ENCODE results near the gene ARHGEF17.

ARHGEF17 gene

DNA sequence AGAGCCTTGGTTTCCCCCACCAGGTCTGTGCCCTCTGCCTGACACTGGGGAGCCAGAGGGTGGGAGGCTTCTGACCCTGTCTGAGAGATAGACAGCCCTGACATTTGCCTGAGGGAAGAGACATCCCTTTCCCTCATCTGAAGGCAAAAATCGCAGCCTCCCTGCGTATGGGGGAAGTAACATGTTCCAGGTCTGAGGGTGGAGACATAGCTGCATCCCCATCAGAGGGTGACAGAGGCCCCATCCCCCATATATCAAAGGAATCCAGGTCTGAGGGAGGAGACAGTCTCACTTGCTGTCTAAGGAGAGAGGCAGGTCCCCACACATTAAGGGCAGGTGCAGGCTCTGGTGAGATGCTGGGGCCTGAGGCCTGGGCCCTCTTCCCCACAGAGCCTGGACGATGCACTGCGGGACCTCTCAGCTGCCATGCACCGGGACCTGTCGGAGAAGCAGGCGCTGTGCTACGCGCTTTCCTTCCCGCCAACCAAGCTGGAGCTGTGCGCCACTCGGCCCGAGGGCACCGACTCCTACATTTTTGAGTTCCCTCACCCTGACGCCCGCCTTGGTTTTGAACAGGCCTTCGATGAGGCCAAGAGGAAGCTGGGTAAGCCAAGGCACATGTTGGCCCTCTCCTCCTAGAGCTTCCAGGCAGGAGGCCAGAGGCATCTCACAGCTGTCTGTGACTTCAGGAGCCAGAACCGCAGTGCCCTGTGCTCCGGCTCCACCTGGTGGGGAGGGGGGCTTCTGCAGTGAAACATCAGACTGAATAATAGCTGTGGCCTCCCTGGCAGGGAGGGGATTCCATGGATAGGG lies 52.1 kb downstream of the ARHGEF17 start:
- no peak for DNase-seq

DNA sequence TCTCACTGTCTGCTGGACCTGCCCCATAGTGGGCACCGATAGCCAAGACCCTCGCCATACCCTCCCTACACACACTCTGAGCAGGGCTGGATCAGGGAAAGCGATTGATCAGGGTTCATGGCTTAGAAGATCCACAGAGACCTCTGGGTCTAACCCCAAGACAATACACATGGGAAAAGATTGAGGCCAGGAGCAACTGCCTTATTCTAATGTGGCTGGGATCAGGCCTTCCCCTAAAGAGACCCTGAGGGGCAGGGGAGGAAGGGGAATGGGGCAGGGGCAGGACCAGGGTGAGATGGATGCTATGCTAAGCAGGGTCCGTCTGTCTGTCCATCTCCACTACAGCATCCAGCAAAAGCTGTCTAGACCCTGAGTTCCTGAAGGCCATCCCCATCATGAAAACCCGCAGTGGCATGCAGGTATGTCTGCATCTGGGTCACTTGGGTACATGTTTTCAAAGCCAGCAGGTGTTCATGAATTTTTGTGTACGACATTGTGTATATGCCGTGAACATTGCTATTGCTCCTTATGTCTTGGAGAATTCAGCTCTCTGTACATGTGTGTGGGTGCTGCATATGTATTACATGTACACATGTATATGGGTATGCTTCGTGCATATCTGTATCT lies 52.8 kb downstream of the ARHGEF17 start:
- DNase-seq = no peak

DNA sequence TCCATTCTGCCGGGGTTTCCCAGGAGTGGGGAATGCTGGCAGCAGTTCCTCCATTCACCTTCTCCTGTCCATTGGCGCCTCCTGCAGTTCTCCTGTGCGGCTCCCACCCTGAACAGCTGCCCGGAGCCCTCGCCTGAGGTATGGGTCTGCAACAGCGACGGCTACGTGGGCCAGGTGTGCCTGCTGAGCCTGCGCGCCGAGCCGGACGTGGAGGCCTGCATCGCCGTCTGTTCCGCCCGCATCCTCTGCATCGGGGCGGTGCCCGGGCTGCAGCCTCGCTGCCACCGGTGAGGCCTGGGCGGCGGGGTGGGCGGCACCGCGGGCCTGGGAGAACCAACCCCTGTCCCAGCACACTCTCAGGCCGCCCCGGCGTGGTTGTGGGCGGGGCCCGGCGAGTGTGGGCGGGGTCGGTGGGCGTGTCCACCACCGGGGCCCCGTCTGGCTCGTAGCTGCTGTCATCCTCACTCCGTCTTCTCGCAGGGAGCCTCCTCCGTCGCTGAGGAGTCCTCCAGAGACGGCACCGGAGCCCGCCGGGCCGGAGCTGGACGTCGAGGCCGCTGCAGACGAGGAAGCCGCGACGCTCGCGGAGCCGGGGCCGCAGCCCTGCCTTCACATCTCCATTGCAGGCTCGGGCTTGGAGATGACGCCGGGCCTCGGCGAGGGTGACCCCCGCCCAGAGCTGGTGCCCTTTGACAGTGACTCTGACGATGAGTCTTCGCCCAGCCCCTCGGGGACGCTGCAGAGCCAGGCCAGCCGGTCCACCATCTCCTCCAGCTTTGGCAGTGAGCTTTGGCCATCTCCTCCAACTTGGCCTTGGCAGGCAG lies 54.1 kb downstream of the ARHGEF17 start:
- no peak for DNase-seq

DNA sequence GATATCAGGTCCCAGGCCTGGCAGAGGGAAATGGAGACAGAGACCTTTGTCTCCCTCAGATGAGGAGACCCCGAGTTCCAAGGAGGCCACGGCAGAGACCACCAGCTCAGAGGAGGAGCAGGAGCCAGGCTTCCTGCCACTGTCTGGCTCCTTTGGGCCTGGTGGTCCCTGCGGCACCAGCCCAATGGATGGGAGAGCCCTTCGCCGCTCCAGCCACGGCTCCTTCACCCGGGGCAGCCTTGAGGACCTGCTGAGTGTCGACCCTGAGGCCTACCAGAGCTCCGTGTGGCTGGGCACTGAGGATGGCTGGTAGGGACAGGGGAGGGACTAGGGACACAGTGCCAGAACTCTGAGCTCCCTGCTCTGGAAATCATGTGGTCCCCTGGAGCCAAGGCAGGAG lies 55.1 kb downstream of the ARHGEF17 start:
- DNase-seq = no peak

DNA sequence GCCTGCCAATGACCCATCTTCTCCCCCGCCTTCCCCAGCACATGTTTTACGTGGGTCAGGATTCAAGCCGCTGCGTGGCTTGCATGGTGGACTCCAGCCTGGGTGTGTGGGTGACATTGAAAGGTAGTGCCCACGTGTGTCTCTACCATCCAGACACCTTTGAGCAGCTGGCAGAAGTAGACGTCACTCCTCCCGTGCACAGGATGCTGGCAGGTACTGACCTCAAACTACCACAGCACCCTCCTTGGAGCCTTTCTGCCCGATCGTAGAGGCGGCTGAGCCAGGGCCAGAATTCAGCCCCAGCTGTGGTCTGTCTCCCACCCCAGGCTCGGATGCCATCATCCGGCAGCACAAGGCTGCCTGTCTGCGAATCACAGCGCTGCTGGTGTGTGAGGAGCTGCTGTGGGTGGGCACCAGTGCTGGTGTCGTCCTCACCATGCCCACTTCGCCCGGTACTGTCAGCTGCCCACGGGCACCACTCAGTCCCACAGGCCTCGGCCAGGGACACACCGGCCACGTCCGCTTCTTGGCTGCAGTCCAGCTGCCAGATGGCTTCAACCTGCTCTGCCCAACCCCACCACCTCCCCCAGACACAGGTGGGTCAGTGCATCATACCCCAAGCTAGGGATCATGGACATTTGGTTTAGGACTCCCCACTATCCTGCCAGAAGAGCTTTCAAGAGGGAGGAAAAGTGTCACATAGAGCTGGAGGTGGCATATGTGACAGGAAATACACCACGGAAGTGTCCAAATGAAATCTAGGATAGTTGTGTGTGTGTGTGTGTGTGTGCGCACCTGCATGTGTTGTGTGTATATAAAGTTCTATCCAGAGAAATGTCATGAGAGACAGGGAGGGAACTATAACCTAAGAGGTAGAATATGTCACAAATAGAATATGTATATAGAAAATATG lies 57.5 kb downstream of the ARHGEF17 start:
- no peak for DNase-seq

DNA sequence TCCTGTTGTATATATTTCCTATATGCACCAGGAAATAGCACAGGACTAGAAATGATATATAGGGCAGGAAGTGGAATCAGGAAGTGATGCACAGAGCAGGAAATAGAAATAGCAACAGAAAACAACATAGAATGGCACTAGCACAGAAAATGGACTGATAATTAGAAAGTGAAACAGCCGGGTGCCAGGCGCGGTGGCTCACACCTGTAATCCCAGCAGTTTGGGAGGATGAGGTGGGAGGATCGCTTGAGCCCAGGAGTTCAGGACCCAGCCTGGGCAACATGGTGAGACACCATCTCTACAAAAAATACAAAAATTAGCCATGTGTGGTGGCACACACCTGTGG lies 58.2 kb downstream of the ARHGEF17 start:
- no peak for DNase-seq

DNA sequence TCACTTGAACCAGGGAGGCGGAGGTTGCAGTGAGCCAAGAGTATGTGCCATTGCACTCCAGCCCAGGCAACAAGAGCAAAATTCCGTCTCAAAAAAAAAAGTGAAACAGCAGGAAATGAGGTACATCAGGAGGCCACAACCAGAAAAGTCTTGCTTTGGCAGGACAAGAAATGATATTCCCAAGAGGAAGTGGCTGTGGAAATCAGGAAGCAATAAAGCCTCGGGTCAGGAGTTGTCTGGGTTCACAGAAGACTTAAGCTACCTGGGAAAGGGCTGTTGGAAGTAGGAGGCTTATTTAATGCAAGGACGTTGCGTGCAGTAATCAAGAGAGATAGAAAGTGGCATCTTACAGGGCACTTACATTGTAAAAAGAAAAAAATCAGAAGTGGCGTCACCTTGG lies 58.9 kb downstream of the ARHGEF17 start:
- no peak for DNase-seq

DNA sequence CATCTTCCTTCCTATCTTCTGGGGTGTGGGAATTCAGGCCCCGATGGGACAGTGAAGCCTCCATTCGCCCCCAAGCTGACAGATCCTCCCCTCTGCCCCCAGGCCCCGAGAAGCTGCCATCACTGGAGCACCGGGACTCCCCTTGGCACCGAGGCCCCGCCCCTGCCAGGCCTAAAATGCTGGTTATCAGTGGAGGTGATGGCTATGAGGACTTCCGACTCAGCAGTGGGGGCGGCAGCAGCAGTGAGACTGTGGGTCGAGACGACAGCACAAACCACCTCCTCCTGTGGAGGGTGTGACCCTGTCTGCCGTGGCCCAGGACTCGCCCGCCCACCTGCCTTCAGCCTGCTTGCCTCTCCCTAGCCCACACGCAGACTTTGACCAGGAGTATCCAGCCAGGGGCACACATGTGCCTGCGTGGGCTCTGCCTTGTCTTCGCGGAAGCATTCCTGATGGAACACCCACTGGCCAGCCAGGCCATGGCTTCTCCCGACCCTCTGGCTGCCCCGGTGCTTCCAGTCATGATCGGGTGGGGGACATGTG lies 59.5 kb downstream of the ARHGEF17 start:
- no peak for DNase-seq

DNA sequence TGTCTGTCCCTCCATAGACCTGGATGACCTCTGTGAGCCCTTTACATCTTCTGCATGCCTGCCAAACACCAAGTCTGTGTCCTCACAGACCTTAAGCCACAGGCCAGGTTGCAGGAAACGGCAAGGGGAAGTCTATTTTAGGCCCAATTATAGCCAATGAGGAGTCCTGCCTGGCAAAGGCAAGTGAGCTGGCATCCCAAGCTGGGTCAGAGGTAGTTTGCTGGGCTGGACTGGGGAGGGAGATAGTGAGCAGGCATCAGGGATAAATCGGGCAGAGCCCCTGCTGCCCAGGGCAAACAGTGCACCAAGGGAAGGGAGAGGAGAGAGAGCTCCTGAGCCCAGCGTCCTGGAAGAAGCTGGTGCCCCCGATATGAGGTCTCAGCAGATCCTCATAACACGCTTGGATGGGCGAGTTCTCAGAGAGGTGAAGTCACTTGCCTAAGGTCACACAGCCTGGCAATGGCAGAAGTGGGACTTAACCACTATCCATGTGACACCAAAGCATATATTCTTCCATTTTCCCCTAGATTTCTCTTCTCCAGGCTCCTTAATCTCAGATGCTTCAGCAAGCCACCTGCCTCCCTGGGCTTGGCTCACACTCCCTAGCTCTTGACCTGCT lies 64.4 kb downstream of the ARHGEF17 start:
- DNase-seq = no peak

DNA sequence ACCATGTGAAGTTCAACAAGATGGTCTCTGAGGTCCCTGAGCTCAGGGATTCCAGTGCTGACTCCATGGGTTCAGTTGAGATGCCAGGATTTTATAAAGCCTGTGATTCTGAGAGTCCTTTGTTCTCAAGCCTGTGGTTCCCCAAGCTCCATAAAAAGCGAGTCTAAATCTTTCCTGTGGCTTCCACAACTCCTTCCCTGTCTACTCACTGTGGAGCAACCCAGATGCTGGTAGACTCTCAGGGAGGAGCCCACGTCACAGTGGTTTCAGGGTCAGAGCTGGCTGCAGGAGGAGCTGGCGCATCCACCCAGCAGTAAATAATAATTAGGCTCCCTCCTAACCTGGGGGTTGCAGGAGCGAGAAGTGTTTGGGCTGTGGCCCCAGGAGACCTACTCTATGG lies 66.1 kb downstream of the ARHGEF17 start:
- no peak for DNase-seq

DNA sequence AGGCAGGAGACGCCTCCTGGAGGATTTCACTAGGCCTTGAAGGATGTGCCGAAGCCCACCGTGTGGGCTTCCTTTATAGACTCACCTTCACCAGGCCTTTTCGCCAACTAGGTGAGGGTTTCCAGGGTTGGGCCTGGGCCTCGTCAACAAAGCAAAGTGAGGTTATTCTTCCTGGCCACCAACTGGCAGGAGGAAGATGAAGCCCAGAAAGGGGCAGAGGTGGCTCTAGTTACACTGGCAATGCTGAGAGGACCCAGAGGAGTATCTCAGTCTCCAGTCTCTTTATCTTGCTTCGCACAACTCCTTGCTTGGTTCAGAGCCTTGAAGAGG lies 67.7 kb downstream of the ARHGEF17 start:
- DNase-seq = no peak

DNA sequence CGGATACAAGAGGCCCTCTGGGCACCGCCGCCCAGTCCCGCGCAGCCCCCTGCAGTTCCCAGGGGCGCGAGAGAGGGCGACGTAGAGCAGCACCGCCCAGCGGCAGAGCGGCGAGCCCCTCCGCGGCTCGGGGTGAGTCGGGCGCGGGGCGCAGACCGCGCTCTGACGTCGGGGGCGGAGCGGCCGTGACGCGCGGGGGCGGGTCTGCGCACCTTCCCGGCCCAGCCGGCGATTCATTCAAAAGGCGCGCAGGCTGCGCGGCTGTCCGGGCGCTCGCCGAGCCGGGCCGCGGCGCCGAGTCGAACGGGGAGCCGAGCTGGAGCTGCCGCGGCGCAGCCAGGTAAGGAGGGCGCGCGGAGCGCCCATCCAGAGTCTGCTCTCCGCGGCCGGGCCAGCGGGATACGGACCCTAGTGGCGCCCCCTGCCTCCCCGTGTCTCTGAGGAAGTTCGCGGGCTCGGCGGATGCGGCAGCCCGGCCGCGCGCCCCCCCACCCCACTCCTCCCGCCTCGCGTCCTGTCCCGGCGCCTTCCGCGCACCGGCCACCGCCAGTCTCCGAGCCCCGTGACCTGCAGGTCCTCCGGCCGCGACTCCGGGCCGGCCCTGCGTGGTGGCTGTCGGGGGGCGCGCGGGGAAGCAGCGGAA lies 68.2 kb downstream of the ARHGEF17 start, which contains the start of gene RELT:
TSS of gene RELT (plus strand) at position 240 of the 643 bp plus-strand sequence. CDS start 12,738 bp downstream, outside the sequence.
- peak; percentile 67 to 88 for DNase-seq

DNA sequence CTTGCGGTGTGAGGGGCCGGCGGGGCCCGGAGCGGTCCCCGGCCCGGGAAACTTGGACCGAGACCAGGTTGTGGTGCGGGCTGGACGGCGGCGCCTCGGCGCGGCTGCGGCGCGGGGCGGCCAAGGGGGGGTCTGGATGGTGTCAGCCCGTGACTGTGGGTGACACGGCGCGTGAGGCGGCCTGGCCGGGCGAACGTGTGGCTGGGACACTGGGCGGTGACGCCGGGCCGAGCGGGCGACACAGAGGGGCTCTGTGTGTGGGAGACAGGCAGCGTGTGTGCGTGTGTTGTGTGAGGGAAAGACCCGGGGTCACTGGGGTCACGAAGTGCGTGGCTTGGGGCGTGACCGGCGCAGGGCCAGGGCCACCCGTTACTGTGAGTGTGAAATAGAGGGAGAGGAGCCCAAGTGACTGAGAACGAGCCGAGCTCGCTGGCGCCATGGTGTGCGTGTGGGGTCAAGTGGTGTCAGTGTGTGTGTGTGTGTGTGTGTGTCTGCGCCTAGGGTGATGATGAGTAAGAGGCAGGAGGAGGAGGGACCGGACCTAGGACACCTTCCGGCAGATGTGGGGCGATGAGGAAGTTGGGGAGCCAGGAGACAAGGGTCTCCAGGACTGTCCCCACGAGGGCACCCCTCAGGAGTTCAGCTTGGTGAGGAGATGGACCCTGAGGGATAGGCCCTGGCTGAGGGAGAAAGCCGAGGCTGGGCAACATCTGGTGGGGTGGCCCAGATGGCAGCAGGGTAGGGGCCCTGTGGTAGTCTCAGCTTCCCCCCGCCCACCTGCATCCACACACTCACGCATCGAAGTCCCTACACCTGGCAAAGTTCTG lies 68.9 kb downstream of the ARHGEF17 start:
- DNase-seq = peak in 1 of 2 donors; percentile 35

DNA sequence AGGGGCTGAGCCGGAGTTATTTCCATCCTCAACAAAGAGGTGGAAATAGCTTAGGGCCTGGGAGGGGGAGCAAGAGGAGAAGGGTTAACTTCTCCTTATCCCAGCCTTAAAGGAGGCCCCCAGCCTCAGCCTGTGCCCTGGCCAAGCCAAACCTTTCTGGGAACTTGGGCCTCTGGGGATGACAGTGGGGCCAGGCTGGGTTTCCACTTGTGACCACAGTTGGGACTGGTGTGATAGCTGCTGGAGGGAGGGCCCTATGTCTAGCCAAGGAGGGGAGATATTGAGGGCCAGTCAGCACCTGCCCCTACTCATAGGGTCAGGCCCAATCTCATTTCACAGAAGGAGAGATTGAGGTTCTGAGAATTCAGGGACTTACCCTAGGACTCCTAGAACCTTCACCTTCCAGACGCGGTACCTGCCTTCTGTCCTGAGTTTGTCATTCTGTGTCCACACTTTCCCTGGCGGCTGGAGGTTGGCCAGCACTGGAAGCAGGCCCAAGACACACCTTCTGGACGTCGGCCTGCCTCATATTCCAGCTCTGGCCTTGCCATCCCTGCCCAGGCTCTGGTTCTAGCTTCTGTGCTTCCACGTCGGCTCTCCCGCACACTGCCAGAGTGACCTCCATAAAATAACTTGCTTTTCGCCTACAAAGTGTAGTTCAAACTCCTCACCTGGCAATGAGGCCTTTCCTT lies 71.3 kb downstream of the ARHGEF17 start:
- DNase-seq = no peak

DNA sequence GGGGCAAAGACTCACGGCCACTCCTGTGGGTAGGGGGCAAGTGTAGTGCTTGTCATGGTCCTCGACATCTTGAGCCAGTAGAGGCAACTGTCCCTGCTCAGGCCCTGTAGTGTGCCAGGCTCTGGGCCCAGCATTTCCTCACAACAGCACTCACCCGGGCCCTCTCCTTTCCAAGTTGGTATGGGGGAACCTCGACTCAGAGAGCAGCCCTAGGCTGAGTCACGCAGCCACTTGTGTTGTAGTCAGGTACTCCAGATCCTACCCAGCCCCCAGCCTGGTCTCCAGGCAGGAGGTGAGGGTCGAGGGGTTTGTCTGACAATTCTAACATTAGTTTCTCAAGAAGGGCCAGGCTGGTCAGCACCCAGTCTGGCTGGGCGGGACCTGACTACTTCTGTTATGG lies 72.3 kb downstream of the ARHGEF17 start:
- no peak for DNase-seq

DNA sequence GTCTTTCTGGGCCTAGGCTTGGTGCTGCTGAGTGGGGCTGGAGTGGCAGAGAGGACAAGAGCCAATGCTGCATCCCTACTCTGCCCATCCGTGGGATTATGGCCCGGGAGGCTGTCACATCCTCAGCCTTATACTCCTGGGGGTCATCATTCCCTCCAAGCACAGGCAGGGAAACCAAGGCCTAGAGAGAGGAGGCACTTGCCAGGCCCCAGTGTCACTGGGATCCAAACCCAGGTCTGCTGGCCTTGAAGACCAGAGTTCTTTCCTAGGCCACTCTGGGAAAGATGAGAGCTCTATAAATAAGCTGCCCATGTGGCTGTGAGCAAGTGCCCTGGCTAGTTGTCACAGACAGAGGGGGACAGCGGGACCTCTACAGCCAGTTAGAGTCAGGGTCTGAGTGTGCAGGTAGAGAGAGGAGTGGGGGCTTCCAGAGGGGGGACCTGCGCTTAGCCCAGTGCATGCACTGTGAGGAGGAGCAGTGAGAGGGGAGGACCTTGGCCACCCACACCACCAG lies 72.9 kb downstream of the ARHGEF17 start:
- no peak for DNase-seq

DNA sequence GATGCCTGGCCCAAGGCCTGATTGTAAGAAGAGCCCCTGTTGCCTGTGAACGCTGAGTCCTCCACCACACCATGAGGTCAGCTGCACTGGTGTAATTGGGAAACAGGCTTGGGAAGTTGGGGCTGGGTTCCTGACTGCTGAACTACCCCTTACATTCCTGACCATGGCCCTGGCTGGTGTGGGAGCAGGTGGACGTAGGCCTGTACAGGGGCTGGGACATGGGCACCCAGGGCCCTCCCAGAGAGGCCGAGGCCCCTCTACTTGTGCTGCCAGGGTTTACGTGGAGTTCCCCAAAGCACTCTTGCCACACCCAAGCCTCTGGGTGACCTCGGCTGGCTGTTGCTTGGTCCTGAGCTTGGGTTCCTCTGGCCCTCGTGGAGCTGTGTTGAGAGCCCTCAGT lies 73.5 kb downstream of the ARHGEF17 start:
- no peak for DNase-seq

DNA sequence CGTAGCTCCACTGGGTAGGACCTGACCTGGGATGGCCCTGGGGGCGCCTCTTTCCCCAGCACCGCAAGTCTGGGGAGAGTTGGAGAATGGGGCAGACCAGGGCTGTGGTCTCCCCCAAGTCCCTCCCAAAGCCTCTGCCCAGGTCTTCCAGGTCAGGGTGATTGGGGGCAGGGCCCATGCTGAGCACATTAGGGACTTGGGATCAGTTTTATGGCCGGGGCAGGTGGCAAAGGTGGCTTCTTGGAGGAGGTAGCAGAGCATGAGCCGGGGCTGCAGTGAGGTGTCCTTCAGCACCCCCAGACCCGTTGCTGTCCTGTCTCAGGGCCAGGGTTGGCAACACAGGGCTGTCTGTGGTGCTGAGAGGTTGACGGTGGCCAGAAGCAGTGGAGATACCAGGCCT lies 74.1 kb downstream of the ARHGEF17 start:
- DNase-seq = no peak

DNA sequence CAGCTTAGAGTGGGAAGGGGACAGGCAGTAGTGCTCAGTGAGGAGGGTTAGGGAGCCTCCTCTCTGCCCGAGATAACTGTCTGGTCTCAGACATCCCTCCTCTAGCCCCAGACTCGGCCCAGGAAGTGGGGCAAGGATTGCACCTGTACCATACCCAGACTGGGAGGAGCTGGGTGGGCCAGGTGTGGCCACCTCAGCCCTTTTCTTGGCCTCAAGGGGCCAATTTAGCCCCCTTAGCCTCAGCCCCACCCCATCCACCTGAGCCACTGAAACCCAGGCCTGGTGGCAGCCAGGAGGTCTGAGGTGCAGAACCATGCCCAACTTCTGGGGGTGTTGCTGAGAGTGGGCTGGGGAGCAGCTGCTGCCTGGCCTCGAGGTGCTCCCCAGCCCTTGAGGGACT lies 74.7 kb downstream of the ARHGEF17 start:
- DNase-seq = no peak

Data from hippocampal formation (tissue), 2 donors.